Suprapubic skin (tissue), 4 donors: ENCODE results near the gene SHROOM3. TPM values are rescaled to one million over a fixed set of nuclear protein-coding genes. Genes with fewer than 3 reads are reported as not detected.

Source experiments
- DNase-seq, 2 donors: peaks; one replicate each; pipeline ENCODE4 v3.0.0-alpha.2; 2019; ENCODE audit warnings: low spot score in 2 of 2
- H3K27ac ChIP-seq: fragments of 200-600 bp; sonication (generic); one replicate; pipeline ENCODE4 v1.5.1; 2019
- H3K27me3 ChIP-seq: fragments of 200-600 bp; sonication (generic); one replicate; pipeline ENCODE4 v1.5.1; 2019
- H3K36me3 ChIP-seq: fragments of 200-600 bp; sonication (generic); one replicate; pipeline ENCODE4 v1.5.1; 2019
- H3K4me1 ChIP-seq: fragments of 200-600 bp; sonication (generic); one replicate; pipeline ENCODE4 v1.5.1; 2019
- H3K4me3 ChIP-seq: fragments of 200-600 bp; sonication (generic); one replicate; pipeline ENCODE4 v1.5.1; 2019; ENCODE audit warnings: mild to moderate bottlenecking
- H3K9me3 ChIP-seq: fragments of 200-600 bp; sonication (generic); one replicate; pipeline ENCODE4 v1.5.1; 2019
- CTCF ChIP-seq, 2 donors: fragments of 200-600 bp in 1 of 2; fragments of 450-650 bp in 1 of 2; sonication (generic) in 1 of 2; IDR thresholded peaks; one replicate each; pipeline ENCODE4 v1.5.1; 2016 to 2019; ENCODE audit warnings: antibody characterized with exemption in 2 of 2, mild to moderate bottlenecking in 1 of 2, moderate library complexity in 1 of 2
- EP300 ChIP-seq: sonication (generic); formaldehyde crosslinking; IDR thresholded peaks from one replicate; pipeline ENCODE4 v1.6.1; 2017; ENCODE audit warnings: antibody characterized with exemption
- POLR2A ChIP-seq, 2 donors: fragments of 450-650 bp; IDR thresholded peaks; one replicate each; pipeline ENCODE4 v1.6.1; 2017; ENCODE audit warnings: antibody characterized with exemption in 2 of 2, mild to moderate bottlenecking in 2 of 2, moderate library complexity in 2 of 2
- POLR2AphosphoS5 ChIP-seq, 3 donors: sonication (generic); formaldehyde crosslinking; IDR thresholded peaks; one replicate each; pipeline ENCODE4 v1.6.1; 2017; ENCODE audit warnings: antibody characterized with exemption in 3 of 3
- WGBS: methylation state at CpG from one replicate; pipeline ENCODE4 v1.1.5; 2018; 5-methylcytosine and 5-hydroxymethylcytosine counted together
- total RNA-seq, 4 donors: library from RNA; depleted of rRNA; stranded (reverse); fragments of >200 nt; gene quantifications; one replicate each; pipeline ENCODE4 v1.1.0, GENCODE V29; 2016

The SHROOM3 gene
- total RNA-seq, 4 donors from 2014 or later: 25.7 to 41.4 (median 29.8) TPM

GRCh38 chr4:76525751-76526150 lies 90.7 kb downstream of the SHROOM3 start:
- H3K36me3 ChIP-seq: no peaks in the 10 kb centered on the region
- no peak for TF ChIP-seq CTCF (IDR thresholded peaks at IDR 0.05)
- no peak for TF ChIP-seq EP300
- TF ChIP-seq POLR2AphosphoS5 (IDR thresholded peaks at IDR 0.05): no peak
- no peak for TF ChIP-seq POLR2A (IDR thresholded peaks at IDR 0.05)
- H3K27me3 ChIP-seq: no peaks in the 10 kb centered on the region
- H3K9me3 ChIP-seq: no peaks in the 10 kb centered on the region
- H3K4me1 ChIP-seq: no peaks in the 10 kb centered on the region
- DNase-seq: no peak
- H3K27ac ChIP-seq: no peak overlapping the region
- H3K4me3 ChIP-seq: no peak overlapping the region
- WGBS: 89% methylated on average over 4 of the region's 4 CpGs

- TF ChIP-seq EP300 (no peak), POLR2A (IDR thresholded peaks at IDR 0.05) (no peak), CTCF (IDR thresholded peaks at IDR 0.05) (no peak), POLR2AphosphoS5 (IDR thresholded peaks at IDR 0.05) (no peak)
- no peak for DNase-seq
- H3K4me3 ChIP-seq: no peak overlapping the region
- no peaks in the 10 kb centered on the region for H3K4me1 ChIP-seq
- no peak overlapping the region for H3K27ac ChIP-seq
- no peaks in the 10 kb centered on the region for H3K9me3 ChIP-seq
- no peaks in the 10 kb centered on the region for H3K27me3 ChIP-seq
- WGBS: 44% methylated on average over 2 of the region's 2 CpGs
- no peaks in the 10 kb centered on the region for H3K36me3 ChIP-seq
Observed at GRCh38 chr4:76526585-76526990, 91.6 kb downstream of the SHROOM3 start.

- H3K27ac ChIP-seq: no peak overlapping the region
- H3K9me3 ChIP-seq: no peaks in the 10 kb centered on the region
- no peak overlapping the region for H3K4me3 ChIP-seq
- no peaks in the 10 kb centered on the region for H3K27me3 ChIP-seq
- no peaks in the 10 kb centered on the region for H3K36me3 ChIP-seq
- H3K4me1 ChIP-seq: no peaks in the 10 kb centered on the region
- DNase-seq: no peak
- no peak for TF ChIP-seq POLR2A (IDR thresholded peaks at IDR 0.05)
- TF ChIP-seq EP300: no peak
- TF ChIP-seq POLR2AphosphoS5 (IDR thresholded peaks at IDR 0.05): no peak
- TF ChIP-seq CTCF (IDR thresholded peaks at IDR 0.05): no peak
- 69% methylated on average over 5 of the region's 5 CpGs for WGBS
Observed at GRCh38 chr4:76527666-76528065, 92.6 kb downstream of the SHROOM3 start.

GRCh38 chr4:76531597-76531996 lies 96.6 kb downstream of the SHROOM3 start:
- Histone ChIP-seq H3K9me3 (no peaks in the 10 kb centered on the region), H3K36me3 (no peaks in the 10 kb centered on the region), H3K27me3 (no peaks in the 10 kb centered on the region), H3K27ac (no peak overlapping the region), H3K4me3 (no peak overlapping the region), H3K4me1 (no peaks in the 10 kb centered on the region)
- TF ChIP-seq POLR2A (IDR thresholded peaks at IDR 0.05): no peak
- no peak for TF ChIP-seq EP300
- TF ChIP-seq POLR2AphosphoS5 (IDR thresholded peaks at IDR 0.05): no peak
- no peak for TF ChIP-seq CTCF (IDR thresholded peaks at IDR 0.05)
- WGBS: 30% methylated on average over 2 of the region's 2 CpGs
- no peak for DNase-seq

- no peaks in the 10 kb centered on the region for H3K9me3 ChIP-seq
- no peaks in the 10 kb centered on the region for H3K4me1 ChIP-seq
- no peak overlapping the region for H3K4me3 ChIP-seq
- 60% methylated on average over 2 of the region's 2 CpGs for WGBS
- no peak for DNase-seq
- H3K27ac ChIP-seq: no peak overlapping the region
- no peaks in the 10 kb centered on the region for H3K36me3 ChIP-seq
- TF ChIP-seq CTCF (IDR thresholded peaks at IDR 0.05): no peak
- TF ChIP-seq POLR2A (IDR thresholded peaks at IDR 0.05): no peak
- no peak for TF ChIP-seq POLR2AphosphoS5 (IDR thresholded peaks at IDR 0.05)
- TF ChIP-seq EP300: no peak
- H3K27me3 ChIP-seq: no peaks in the 10 kb centered on the region
Observed at GRCh38 chr4:76532805-76533204, 97.8 kb downstream of the SHROOM3 start.
